HG03457 (cell line): Measurements from ENCODE around the gene PDE6B.
"Not testable (repeated sequence)": the region's sequence is repeated elsewhere in the genome, so short reads cannot be mapped to it uniquely, and the experiment has no call there.

Source experiments
- ATAC-seq: cut with Tn5 transposase; IDR thresholded peaks from one replicate; pipeline ENCODE4 v1.9.1; 2021; ENCODE audit warnings: moderate number of reproducible peaks; ENCODE audit not compliant: unreplicated experiment

PDE6B gene

GRCh38 chr4:682490-683172 is 57.3 kb downstream of the PDE6B start:
- ATAC-seq, result no peak

GRCh38 chr4:683247-683897 is 58.0 kb downstream of the PDE6B start:
- ATAC-seq, result no peak

- no peak for ATAC-seq
Measured at GRCh38 chr4:683982-684622, 58.7 kb downstream of the PDE6B start.

DNA sequence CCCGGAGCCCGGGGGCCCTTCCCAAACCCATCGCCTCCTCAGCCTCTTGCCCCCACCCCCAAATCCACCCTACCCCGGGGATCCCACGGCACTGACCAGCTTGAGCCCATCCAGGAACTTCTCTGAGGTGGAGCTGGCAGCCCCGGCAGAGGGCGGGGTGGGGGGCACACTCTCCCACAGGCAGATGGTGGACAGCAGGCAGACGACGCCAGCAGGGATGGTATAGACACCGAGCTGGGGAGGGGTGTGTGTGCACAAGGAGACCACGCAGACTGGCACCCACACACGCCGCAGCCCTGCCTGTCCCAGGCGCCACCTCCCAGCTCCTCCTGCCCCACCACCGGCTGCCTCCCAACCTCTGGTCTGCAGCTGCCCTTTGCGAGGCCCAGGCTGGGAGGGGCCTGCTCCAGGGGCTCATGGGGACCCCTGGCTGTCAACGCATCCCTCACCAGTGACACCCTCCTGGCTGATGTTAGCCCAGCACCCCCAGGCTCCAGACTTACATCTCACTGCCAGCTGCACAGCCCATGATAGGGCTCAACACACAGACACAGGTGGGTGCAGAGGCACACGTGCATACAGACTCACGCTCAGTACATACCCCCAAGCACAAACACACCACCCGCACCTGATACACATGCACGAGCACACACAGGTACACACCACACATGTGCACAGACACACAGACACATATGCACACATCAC is 59.4 kb downstream of the PDE6B start:
- no peak for ATAC-seq

- no peak for ATAC-seq
Measured at GRCh38 chr4:685679-686412, 60.5 kb downstream of the PDE6B start.

DNA sequence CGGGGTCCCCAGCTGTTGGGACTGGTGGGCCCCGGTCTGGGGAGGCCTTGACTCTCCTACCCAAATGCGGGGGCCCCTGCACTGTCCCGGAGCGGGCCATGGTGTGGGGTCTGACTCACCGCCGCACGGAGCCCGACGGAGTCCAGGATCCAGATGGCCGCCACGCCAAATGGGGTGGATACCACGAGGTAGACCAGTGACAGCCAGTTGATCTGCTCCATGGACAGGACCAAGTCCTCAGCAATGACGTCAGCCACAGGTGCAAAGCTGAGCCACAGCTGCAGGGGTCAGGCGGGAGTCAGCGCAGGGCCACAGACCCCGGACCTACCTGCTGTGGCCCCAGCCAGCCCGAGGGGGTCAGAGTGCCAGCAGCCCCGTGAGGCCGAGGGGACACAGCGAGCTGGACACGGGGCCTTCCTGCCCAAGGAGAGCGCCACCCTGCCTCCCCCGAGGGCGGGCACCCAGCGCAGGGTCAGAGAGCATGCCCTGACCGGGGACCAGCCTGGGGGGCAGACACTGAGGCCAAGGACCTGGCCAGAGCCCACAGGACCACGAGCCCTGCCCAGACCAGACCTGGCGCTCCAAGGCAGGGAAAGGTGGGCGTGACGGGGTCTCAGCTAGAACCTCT is 61.2 kb downstream of the PDE6B start:
- ATAC-seq, result no peak

DNA sequence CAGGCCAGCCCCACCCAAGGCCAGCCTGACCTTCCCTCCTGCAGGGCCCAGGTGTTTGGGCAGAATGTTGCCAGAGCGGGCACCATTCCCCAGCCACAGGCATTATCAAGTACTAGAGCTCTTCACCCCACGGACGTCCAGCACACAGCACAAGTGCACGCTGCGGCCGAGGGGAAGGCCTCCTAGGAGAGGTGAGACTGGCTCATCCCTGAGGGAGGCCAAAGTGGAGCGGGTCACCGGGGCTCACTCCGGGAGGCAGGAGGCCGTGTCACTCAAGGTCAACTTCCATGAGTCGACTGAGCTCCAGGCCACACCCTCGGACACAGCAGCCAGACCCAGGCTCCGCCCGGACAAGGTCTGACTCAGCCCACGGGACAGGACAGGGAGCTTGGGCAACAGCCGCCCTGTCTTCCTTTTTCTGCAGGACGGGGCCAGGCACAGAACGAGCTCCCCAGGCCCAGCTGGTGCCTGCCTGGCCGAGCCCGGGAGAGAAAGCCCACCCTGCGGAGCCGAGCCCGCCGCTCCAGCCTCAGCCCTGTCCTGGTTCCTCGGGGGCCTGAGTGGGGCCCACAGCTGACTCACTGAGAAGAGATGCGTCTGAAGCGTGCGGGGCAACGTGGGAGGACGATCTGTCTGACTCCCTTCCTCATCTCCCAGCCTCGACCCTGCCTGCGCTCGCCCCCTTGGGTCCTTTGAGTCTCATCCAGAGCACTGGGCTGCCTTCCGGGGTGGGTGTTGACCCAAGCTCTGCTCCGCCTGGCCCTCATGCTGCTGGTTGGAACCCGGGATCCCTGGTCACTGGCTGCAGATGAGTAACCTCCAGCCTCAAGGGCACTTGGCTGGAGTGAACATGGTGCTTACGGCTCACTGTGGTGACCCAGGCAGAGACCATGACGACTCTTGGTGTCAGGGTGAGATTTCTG is 61.9 kb downstream of the PDE6B start:
- ATAC-seq, result no peak

DNA sequence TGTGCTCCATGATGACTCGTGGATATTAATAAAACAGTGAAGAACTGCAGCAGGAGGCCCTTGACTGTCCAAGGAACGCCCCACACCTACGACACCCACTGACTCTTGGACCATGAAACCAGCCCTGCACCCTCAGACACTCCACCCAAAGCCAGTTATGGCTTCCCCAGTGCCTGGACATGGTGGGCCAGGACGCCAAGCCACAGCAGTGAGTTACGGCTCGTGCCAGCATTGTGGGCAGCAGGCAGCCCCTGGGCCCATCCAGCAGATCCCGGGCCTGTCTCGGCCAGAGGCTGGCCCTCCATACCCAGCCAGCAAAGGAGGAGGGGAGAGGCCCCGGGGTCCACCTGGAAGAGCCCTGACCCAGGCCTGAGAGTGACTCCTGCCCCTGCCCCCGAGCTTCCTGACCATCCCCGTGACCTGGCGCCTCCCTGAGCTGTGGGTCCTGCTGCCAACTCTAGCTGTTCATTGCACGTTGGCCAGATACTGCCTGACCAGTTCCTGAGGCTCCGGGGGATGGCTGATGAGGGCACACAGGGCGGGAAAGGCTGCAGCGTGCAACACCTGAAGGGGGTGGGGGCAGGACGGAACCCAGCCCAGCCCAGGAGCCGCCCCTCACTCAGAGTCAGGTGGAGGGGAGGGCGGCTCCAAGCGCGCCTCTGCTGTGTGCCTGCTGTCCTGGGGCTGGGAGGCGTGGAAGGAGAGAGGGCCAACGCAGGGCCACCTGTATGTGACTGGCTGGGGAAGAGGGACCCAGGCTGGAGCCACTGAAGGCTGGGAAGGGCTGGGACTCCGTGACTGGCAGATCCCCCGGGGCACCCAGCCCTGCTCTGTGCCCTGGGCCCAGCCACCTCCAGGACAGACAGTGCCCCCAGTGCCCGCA is 62.8 kb downstream of the PDE6B start:
- ATAC-seq, result no peak

DNA sequence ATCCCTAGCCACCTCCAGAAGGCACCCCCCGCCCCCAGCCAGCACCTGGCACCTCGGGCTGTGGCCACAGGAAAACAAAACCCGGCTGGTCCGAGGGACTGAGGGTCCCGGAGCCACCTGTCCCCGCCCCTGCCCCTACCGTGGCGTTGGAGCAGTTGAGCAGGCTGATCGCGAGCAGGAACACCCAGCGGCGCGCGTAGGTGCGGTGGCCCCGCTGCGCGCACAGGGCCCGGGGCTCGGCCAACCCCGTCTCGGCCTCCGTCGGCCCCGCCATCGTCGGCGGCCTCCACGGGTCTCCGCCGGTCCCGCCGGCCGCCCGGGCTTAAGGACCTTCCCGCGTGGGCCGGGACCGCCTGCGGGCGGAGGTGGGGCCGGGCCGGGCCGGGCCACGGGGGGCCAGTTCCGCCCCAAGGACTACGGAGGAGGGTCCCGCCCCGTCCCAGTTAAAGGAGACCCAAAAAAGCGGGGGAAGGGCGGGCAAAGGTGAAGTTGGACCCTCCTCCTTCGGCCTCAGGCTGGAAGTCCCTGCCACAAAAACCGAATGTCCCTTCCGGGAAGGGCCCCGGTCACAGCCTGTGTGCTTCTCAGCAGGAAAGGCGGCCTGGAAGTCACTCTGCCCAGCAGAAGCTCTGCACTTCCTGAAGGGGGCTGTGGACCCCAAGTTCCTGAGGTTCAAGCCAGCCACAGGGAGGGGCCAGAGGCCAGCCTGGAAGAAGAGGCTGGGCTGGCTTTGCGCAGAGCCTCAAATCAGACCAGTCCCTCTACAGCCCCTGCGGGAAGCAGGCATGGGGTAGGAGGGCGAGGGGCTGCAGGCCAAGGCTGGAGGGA is 63.7 kb downstream of the PDE6B start, which contains the start of gene SLC49A3:
TSS of gene SLC49A3 (minus strand) at position 298 of the 828 bp plus-strand sequence. CDS start at position 274, 24 bp downstream.
- no peak for ATAC-seq

GRCh38 chr4:689723-690122 is 64.3 kb downstream of the PDE6B start:
- no peak for ATAC-seq

GRCh38 chr4:692771-693554 is 67.6 kb downstream of the PDE6B start:
- no peak for ATAC-seq

- not testable (repeated sequence) for ATAC-seq
Measured at GRCh38 chr4:694341-694940, 69.1 kb downstream of the PDE6B start.

GRCh38 chr4:699816-700580 is 74.6 kb downstream of the PDE6B start:
- ATAC-seq, result no peak

GRCh38 chr4:700587-701264 is 75.4 kb downstream of the PDE6B start:
- no peak for ATAC-seq

- ATAC-seq, result no peak
Measured at GRCh38 chr4:702618-703048, 77.3 kb downstream of the PDE6B start.
